H1 (cell line): ENCODE results near the gene NFIX. TPM values are rescaled to one million over a fixed set of nuclear protein-coding genes. Genes with fewer than 3 reads are reported as not detected.

Source experiments
- E2F6 ChIP-seq: IDR thresholded peaks from 2 replicates; pipeline ENCODE4 v1.6.1; 2012; ENCODE audit warnings: inconsistent platforms
- EP300 ChIP-seq, 2 experiments: IDR thresholded peaks; 1 replicate in 1 of 2; 2 replicates in 1 of 2; pipeline ENCODE4 v1.6.1; 2011 to 2012; ENCODE audit warnings: low read depth in 2 of 2, low read length in 2 of 2, mild to moderate bottlenecking in 2 of 2, borderline replicate concordance in 1 of 2, inconsistent platforms in 1 of 2, moderate library complexity in 1 of 2
- GABPA ChIP-seq: IDR thresholded peaks from 2 replicates; pipeline ENCODE4 v1.6.1; 2011; ENCODE audit warnings: mild to moderate bottlenecking, low read length, moderate library complexity, borderline replicate concordance; ENCODE audit not compliant: insufficient read depth
- HDAC6 ChIP-seq: IDR thresholded peaks from one replicate; pipeline ENCODE4 v1.7.1; 2012; ENCODE audit warnings: low read depth, mild to moderate bottlenecking, inconsistent platforms, low read length, moderate library complexity
- JUND ChIP-seq: IDR thresholded peaks from 2 replicates; pipeline ENCODE4 v1.6.1; 2011; ENCODE audit warnings: mild to moderate bottlenecking, improper control_type of control experiment, low read length
- MAFK ChIP-seq: IDR thresholded peaks from 2 replicates; pipeline ENCODE4 v1.6.1; 2012; ENCODE audit warnings: low read depth, mild to moderate bottlenecking, improper control_type of control experiment, low read length
- SP2 ChIP-seq: IDR thresholded peaks from 2 replicates; pipeline ENCODE4 v1.6.1; 2012; ENCODE audit warnings: mild to moderate bottlenecking, low read length, inconsistent platforms
- polyA plus RNA-seq, 7 experiments: library from polyadenylated mRNA; depleted of rRNA in 3 of 7; stranded (reverse) in 5 of 7; unstranded in 2 of 7; fragments of >200 nt in 5 of 7; fragments of 200-250 nt in 2 of 7; gene quantifications; 1 replicate in 5 of 7; 2 replicates in 1 of 7; 4 replicates in 1 of 7; pipeline versions ENCODE4 v1.2.1 to v1.2.3, GENCODE V29; 2011 to 2013; ENCODE audit warnings: missing spikeins in 2 of 7, mixed read lengths in 2 of 7
- total RNA-seq: library from RNA; stranded (reverse); fragmentation: NEBNext Ultra II Directional; extraction: Animal tissue kit (Norgen Biotek cat#: 25700); gene quantifications from 2 replicates; pipeline ENCODE4 v1.2.1, GENCODE V29; 2021

The NFIX gene
- total and polyA plus RNA-seq, 2 of the 8 experiments (the other 6 are each of a cell fraction or from before 2014, with no cell fraction given), result 0.03 to 0.20 TPM

GRCh38 chr19:13057744-13058143 is 62.5 kb downstream of the NFIX start (continued):
- TF ChIP-seq HDAC6 (no peak), E2F6 (no peak), MAFK (no peak), SP2 (no peak), GABPA (no peak), JUND (no peak), EP300 (IDR thresholded peaks at IDR 0.05; ENCODE audit: borderline replicate concordance in 1 of 2, low read depth in 2 of 2, low read length in 2 of 2) (no peak)
